BE2C (cell line): ENCODE results near the gene SLC2A1.

Source experiments
- DNase-seq: peaks from one replicate; pipeline ENCODE4 v3.0.0-alpha.2; 2020
- H3K27me3 ChIP-seq: fragments of 250-450 bp; sonication (Bioruptor Pico); 2 replicates; pipeline ENCODE4 v1.5.1; 2020; ENCODE audit warnings: mild to moderate bottlenecking
- H3K36me3 ChIP-seq: fragments of 250-450 bp; sonication (Bioruptor Pico); 2 replicates; pipeline ENCODE4 v1.5.1; 2020; ENCODE audit warnings: mild to moderate bottlenecking
- H3K4me1 ChIP-seq: fragments of 250-450 bp; sonication (Bioruptor Pico); 2 replicates; pipeline ENCODE4 v1.5.1; 2020
- H3K4me3 ChIP-seq: 2 replicates; pipeline ENCODE4 v1.5.1; 2011; ENCODE audit warnings: low read depth, low read length
- H3K9me3 ChIP-seq: fragments of 250-450 bp; sonication (Bioruptor Pico); 2 replicates; pipeline ENCODE4 v1.5.1; 2020
- CTCF ChIP-seq: IDR thresholded peaks from 2 replicates; pipeline ENCODE4 v1.5.1; 2012; ENCODE audit warnings: mild to moderate bottlenecking, low read depth, low read length

SLC2A1 gene

GRCh38 chr1:42880384-42880783, 78.3 kb downstream of the SLC2A1 start:
- Histone ChIP-seq H3K27me3 (peaks cover 3% of the 10 kb centered on the region; the same call in 1 of the 2 replicates), H3K4me3 (no peak overlapping the region), H3K36me3 (no peaks in the 10 kb centered on the region), H3K9me3 (no peaks in the 10 kb centered on the region), H3K4me1 (no peaks in the 10 kb centered on the region)
- TF ChIP-seq CTCF, result no peak
- no peak for DNase-seq

- DNase-seq, result no peak
- H3K27me3 ChIP-seq, result peaks cover 3% of the 10 kb centered on the region; the same call in 1 of the 2 replicates
- H3K36me3 ChIP-seq, result no peaks in the 10 kb centered on the region
- H3K4me3 ChIP-seq, result no peak overlapping the region
- no peaks in the 10 kb centered on the region for H3K9me3 ChIP-seq
- no peak for TF ChIP-seq CTCF
- H3K4me1 ChIP-seq, result no peaks in the 10 kb centered on the region
Observed at GRCh38 chr1:42877380-42877779, 81.3 kb downstream of the SLC2A1 start.

GRCh38 chr1:42876009-42876408, 82.7 kb downstream of the SLC2A1 start:
- Histone ChIP-seq H3K27me3 (peaks cover 3% of the 10 kb centered on the region; the same call in 1 of the 2 replicates), H3K36me3 (no peaks in the 10 kb centered on the region), H3K9me3 (no peaks in the 10 kb centered on the region), H3K4me1 (no peaks in the 10 kb centered on the region), H3K4me3 (no peak overlapping the region)
- no peak for TF ChIP-seq CTCF
- DNase-seq, result no peak
